Measurements from ENCODE around the gene FITM1.

The FITM1 gene

DNA sequence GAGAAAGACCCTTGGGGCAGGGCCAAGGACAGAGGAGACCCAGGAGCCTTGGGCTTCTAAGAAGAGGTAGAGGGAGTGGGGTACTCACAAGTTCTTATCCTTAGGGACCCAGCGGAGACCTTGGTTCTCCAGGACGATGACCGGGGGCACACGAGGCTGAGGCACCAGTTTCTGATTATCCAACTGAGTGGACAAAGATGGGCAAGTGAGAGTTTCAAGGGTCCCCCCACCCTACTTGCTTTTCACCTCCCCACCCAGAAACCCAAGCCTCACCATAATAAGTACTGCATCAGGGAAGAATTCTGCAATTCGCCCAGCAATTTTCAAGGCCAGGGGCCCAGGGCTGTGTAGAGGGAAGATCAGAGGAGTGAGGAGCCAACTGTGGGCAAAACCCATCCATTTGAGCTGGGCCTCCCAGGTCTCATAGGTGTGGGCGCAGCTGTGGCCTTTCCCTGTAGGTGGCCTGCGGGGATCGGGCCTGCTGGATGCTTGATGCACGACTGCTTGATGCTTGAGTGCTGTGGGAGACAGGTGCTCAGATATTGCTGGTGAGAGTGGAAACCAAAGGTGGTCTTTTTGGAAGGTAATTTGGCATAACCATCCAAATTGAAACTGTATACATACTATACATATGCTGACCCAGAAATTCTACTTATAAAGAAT lies 8.9 kb downstream of the FITM1 start:
- peak; percentile 21 for DNase-seq (ENCODE audit: low spot score)

GRCh38 chr14:24141097-24141880 lies 10.8 kb downstream of the FITM1 start, which contains the start of gene EMC9:
EMC9 (minus strand) TSS chr14:24141591; CDS start chr14:24141304, 287 bp downstream.
- DNase-seq (ENCODE audit: low spot score) = peak; percentile 99

GRCh38 chr14:24143511-24143910 lies 13.1 kb downstream of the FITM1 start:
- DNase-seq (ENCODE audit: low spot score) = no peak

- DNase-seq (ENCODE audit: low spot score) = no peak
These were observed 14.0 kb downstream of the FITM1 start for GRCh38 chr14:24144451-24144850.

DNA sequence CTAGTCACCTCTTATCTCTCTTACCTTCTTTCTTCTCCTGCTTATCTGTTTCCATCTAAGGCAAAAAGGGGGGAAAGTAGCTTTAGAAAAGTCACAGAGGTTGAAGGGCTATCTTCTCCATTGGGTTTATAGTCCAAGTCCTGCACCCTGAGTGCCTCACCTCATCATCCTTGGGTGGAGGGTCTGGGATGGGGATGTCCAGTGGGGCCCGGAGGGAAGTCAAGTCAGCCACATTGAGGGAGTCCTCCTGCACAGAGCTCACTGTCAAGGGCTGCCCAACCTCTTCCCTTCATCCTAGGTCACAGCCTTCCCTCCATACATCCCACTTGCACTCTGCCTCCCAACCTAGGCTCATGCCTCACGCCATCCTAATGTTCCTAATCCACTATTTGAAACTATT lies 14.8 kb downstream of the FITM1 start:
- DNase-seq (ENCODE audit: low spot score) = no peak

DNA sequence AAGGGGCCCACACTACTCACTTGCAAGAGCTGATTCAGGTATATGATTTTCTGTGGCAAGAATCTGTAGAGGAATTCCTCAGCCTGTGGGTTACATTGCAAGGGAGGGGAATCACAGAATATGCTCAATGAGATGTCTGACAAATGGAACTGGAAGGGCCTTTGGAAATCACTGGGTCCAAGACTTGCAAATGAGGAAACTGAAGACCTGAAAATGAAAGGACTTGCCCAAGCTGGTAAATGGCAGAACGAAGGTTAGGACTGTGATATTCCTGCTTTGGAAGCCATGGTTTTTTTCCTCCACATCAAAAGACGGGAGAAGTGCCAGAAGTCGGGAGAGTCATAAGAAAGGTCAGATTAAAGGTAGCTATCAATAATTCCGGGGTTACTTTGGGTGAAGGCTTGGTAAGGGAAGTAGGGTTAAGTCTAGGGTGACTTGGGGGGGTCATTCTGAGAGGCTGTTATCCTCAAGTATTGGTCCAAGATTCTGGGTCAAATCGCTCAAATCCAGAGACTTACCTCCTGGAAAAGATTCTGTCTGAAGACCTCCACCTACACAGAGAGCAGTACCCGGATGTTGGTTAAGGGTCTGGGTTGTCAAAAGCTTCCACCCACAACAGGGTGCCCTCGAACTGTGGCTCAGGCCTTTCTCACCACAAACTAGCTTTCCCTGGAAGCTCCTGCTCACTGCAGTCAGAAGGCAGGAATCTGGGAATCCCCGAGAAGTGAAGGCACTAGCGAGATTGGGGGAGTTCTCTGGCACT lies 15.4 kb downstream of the FITM1 start:
- DNase-seq (ENCODE audit: low spot score) = no peak

DNA sequence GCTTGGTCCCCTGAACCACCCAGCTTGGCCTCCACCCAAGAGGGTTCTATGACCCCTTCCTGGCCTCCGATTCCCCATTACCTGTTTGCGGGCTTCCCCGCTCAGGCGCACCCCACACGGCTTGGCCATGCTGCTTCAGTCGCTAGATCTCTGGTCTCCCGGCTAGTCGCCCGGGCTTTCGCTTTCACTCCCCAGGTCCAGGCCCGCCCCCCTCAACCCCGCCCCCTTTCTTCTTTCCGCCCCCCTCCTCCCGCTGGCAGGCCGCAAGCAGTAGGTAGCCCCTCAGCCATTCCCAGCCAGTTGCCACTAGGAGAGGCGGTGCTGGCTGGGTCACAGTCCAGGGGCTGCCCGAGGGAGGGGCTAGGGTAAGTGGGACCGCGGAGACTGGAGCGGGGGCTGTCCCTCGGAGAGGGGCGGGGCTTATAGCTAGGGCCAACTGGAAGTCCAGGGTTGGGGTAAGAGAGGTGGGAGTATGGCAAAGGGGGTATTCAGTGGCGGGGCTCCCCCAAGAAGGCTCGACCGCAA lies 16.1 kb downstream of the FITM1 start, which contains the start of gene PSME2:
Gene PSME2, minus strand, starts transcription at position 158 of the 525 bp plus-strand sequence. Its CDS starts 29 bp downstream, at position 129.
- peak; percentile 88 for DNase-seq (ENCODE audit: low spot score)

- peak; percentile 96 for DNase-seq (ENCODE audit: low spot score)
These were observed 16.7 kb downstream of the FITM1 start, which contains the start of gene RNF31 for GRCh38 chr14:24146978-24147760. RNF31 (plus strand) TSS chr14:24147498; CDS start chr14:24147699, 201 bp downstream.

- no peak for DNase-seq (ENCODE audit: low spot score)
These were observed 17.4 kb downstream of the FITM1 start for GRCh38 chr14:24147761-24148428.

DNA sequence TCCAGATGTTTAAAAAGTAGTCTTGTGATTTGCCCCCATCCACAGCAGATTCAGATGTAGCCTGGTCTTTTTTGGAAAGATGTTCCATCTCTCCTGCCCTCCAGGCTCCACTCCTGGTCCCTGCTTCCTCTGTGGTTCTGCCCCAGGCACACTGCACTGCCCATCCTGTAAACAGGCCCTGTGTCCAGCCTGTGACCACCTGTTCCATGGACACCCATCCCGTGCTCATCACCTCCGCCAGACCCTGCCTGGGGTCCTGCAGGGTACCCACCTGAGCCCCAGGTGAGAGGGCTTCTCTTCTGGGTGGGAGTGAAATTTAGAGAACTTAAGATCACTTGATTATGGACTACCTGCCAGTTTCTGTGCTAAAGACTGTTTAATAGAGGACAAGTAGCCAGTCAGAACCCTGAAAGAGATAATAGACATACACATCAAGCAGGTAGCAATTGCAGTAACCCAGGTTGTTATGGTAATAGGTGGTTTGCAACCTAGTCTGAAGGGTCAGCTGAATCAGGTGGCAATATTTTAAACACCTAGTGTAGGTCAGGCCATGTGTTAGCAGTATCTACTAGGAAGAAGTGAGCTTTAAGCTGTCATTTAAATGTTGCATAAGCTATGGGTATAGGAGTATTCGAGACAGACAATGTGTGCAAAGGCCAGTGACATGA lies 19.0 kb downstream of the FITM1 start:
- no peak for DNase-seq (ENCODE audit: low spot score)

- DNase-seq (ENCODE audit: low spot score) = no peak
These were observed 19.6 kb downstream of the FITM1 start for GRCh38 chr14:24150061-24150460.

DNA sequence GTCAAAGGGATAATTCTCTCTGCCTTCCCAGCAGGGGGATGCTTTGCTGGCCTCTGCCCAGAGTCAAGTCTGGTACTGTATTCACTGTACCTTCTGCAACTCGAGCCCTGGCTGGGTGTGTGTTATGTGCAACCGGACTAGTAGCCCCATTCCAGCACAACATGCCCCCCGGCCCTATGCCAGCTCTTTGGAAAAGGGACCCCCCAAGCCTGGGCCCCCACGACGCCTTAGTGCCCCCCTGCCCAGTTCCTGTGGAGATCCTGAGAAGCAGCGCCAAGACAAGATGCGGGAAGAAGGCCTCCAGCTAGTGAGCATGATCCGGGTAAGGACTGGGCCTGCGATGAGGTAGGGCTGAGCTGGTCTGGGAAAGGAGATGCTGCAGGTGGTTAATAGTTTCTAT lies 20.1 kb downstream of the FITM1 start:
- DNase-seq (ENCODE audit: low spot score) = no peak

GRCh38 chr14:24150993-24151392 lies 20.5 kb downstream of the FITM1 start:
- DNase-seq (ENCODE audit: low spot score) = no peak

GRCh38 chr14:24151404-24152080 lies 21.1 kb downstream of the FITM1 start:
- no peak for DNase-seq (ENCODE audit: low spot score)

DNA sequence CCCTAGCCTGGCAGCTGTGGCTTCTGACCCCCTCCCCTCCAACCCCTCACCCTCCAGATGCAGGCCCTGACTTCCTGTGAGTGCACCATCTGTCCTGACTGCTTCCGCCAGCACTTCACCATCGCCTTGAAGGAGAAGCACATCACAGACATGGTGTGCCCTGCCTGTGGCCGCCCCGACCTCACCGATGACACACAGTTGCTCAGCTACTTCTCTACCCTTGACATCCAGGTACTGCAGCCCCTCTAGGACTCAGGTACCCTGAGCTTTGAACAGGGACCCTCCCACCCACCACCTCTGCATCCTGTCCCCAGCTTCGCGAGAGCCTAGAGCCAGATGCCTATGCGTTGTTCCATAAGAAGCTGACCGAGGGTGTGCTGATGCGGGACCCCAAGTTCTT lies 24.6 kb downstream of the FITM1 start:
- DNase-seq (ENCODE audit: low spot score) = no peak

- DNase-seq (ENCODE audit: low spot score) = no peak
These were observed 26.4 kb downstream of the FITM1 start for GRCh38 chr14:24156840-24157239.

DNA sequence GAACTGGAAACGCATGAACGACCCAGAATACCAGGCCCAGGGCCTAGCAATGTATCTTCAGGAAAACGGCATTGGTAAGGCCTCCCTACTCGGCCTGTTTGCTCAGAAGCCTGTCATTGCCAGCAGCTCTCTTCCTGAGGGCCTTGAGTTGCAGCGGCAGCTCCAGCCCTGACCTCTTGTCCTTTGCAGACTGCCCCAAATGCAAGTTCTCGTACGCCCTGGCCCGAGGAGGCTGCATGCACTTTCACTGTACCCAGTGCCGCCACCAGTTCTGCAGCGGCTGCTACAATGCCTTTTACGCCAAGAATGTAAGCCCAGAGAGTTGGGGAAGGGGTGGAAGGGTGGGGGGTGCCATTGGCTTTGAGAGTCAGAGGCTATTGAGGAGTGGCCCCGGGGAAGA lies 26.9 kb downstream of the FITM1 start:
- DNase-seq (ENCODE audit: low spot score) = no peak

DNA sequence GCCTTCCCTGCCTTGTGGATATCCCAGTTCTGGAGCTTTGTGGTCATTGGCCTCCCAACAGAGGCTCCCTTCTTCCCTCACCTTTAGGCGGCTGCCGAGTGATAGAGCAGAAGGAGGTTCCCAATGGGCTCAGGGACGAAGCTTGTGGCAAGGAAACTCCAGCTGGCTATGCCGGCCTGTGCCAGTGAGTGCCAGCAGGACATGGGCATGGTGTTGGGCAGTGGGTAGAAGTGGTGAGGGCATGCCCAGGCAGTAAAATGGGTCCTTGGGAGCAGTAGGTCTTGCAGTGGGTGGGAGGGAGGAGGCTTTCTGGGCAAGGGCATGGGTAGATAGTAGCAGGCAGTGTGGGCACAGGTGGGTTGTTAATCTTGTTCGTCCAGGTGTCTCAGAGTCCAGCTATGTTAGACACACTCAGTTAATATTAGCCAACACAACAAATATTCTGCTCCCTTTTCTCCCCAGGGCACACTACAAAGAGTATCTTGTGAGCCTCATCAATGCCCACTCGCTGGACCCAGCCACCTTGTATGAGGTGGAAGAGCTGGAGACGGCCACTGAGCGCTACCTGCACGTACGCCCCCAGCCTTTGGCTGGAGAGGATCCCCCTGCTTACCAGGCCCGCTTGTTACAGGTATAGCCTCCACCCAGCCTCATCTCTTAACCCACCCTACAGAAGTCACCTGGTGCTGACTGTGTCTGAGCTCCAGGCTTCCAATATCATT lies 29.5 kb downstream of the FITM1 start:
- no peak for DNase-seq (ENCODE audit: low spot score)

GRCh38 chr14:24160499-24160849 lies 30.0 kb downstream of the FITM1 start:
- no peak for DNase-seq (ENCODE audit: low spot score)
